ENCODE measurements around the gene C4A. TPM values are rescaled to one million over a fixed set of nuclear protein-coding genes. Genes with fewer than 3 reads are reported as not detected.

Gene C4A
- total and polyA plus RNA-seq, 10 of the 15 experiments (the other 5 are each of a cell fraction or from before 2014, with no cell fraction given): 0.13 to 5.4 (median 0.88) TPM; not detected in 1

- 96% methylated on average over 12 of the region's 12 CpGs for WGBS (ENCODE audit: insufficient coverage, insufficient replicate concordance, low lambda C conversion rate, missing lambda C conversion rate)
- ATAC-seq (no peak), DNase-seq (ENCODE audit: low read depth, low spot score) (no peak), FAIRE-seq (no peak)
- intact Hi-C loops (cut with micrococcal nuclease; ENCODE audit: unreplicated experiment) (no loop called here), in situ Hi-C loops (cut with MboI) (no loop called here)
- Histone ChIP-seq H3K4me3 (no peak overlapping the region), H3K9ac (ENCODE audit: control insufficient read depth, insufficient read depth, low read length) (no peak overlapping the region), H3K36me3 (ENCODE audit: control insufficient read depth in 2 of 2, insufficient read depth in 2 of 2, low read length in 1 of 2) (peaks cover 13 to 25% of the 10 kb centered on the region in 2 experiments), H4K20me1 (ENCODE audit: control insufficient read depth, insufficient read depth) (no peaks in the 10 kb centered on the region), H3K27me3 (replicated peaks in 1 of 2; ENCODE audit: control insufficient read depth in 2 of 2, insufficient read depth in 2 of 2, low read length in 1 of 2) (no peaks in the 10 kb centered on the region), H3K4me1 (ENCODE audit: control insufficient read depth, insufficient read depth, low read length) (peaks cover 11% of the 10 kb centered on the region), H2AFZ (ENCODE audit: control insufficient read depth, low read depth, low read length) (no peak overlapping the region), H3K4me2 (ENCODE audit: control insufficient read depth, insufficient read depth) (no peak overlapping the region), H3K27ac (ENCODE audit: control insufficient read depth, insufficient read depth) (no peak overlapping the region), H3K79me2 (ENCODE audit: control insufficient read depth, insufficient read depth, low read length) (peaks cover 27% of the 10 kb centered on the region), H3K9me3 (replicated peaks; ENCODE audit: control insufficient read depth, insufficient read depth, low read length) (no peaks in the 10 kb centered on the region)
- POLR2A ChIA-PET: interaction anchor here (0.6 kb wide), 1 partner anchor 804 kb away, joined by 3 read pairs; no protein-coding TSS in a partner anchor
- CTCF ChIA-PET: interaction anchor here (0.5 kb wide), 1 partner anchor 257 kb away, joined by 3 read pairs; no protein-coding TSS in a partner anchor
- RAD21 ChIA-PET (ENCODE audit: unreplicated experiment): no interaction called here
- TF ChIP-seq HCFC1 (IDR thresholded peaks at IDR 0.05; ENCODE audit: low read length) (no peak), LARP7 (IDR thresholded peaks at IDR 0.05) (no peak), NR2F1 (conservative IDR thresholded peaks at IDR 0.05) (no peak), SP1 (IDR thresholded peaks at IDR 0.05; ENCODE audit: low read depth, low read length) (no peak), KLF5 (IDR thresholded peaks at IDR 0.05; ENCODE audit: partially characterized antibody) (no peak), HSF1 (IDR thresholded peaks at IDR 0.05; ENCODE audit: low read depth, low read length) (no peak), USF2 (IDR thresholded peaks at IDR 0.05; ENCODE audit: borderline replicate concordance, low read depth, low read length) (no peak), FOXM1 (IDR thresholded peaks at IDR 0.05; ENCODE audit: low read depth, low read length) (no peak), ZBTB11 (CRISPR knock-in tag; IDR thresholded peaks at IDR 0.05) (no peak), TBL1XR1 (IDR thresholded peaks at IDR 0.05; ENCODE audit: low read depth, low read length) (no peak), SMARCA5 (IDR thresholded peaks at IDR 0.05) (no peak), NFXL1 (IDR thresholded peaks at IDR 0.05; ENCODE audit: borderline replicate concordance) (no peak), POLR2A (IDR thresholded peaks at IDR 0.05; ENCODE audit: low read depth, low read length) (no peak)
- BruUV-seq (replicated peaks): no TSS peak
- SMC1A ChIA-PET (ENCODE audit: uncharacterized antibody, unreplicated experiment): no interaction called here
Observed at GRCh38 chr6:31961616-31962015, 20.2 kb upstream of the C4A start.

Measured in GM12878 (cell line).